PFSK-1 (cell line): ENCODE measurements around the gene ELMOD3.

Experiments used
- FOXP2 ChIP-seq: optimal IDR thresholded peaks from 2 replicates; pipeline ENCODE3; 2011; ENCODE audit warnings: borderline replicate concordance, control low read depth, inconsistent platforms; ENCODE audit not compliant: insufficient read depth; ENCODE audit errors: extremely low read length, extremely low read depth
- POLR2AphosphoS5 ChIP-seq: IDR thresholded peaks from 2 replicates; pipeline ENCODE4 v1.6.1; 2012; ENCODE audit warnings: low read depth, mild to moderate bottlenecking, control low read depth, low read length, moderate library complexity
- SIN3A ChIP-seq: IDR thresholded peaks from 2 replicates; pipeline ENCODE4 v1.6.1; 2012; ENCODE audit warnings: mild to moderate bottlenecking, low read length, moderate library complexity, borderline replicate concordance; ENCODE audit not compliant: insufficient read depth
- TAF1 ChIP-seq: IDR thresholded peaks from 2 replicates; pipeline ENCODE4 v1.6.1; 2012; ENCODE audit warnings: low read length, control low read depth, borderline replicate concordance; ENCODE audit not compliant: insufficient read depth
- TF ChIP-seq, protein P1 (sequence below), 2 experiments: IDR thresholded peaks; 2 replicates each; pipeline versions ENCODE4 v1.6.1 to v1.8.0; 2011 to 2012; ENCODE audit warnings: low read depth in 2 of 2, low read length in 2 of 2, control low read depth in 1 of 2, inconsistent platforms in 1 of 2, mild to moderate bottlenecking in 1 of 2, moderate library complexity in 1 of 2; ENCODE audit not compliant: insufficient read depth in 1 of 2

The ELMOD3 gene

DNA sequence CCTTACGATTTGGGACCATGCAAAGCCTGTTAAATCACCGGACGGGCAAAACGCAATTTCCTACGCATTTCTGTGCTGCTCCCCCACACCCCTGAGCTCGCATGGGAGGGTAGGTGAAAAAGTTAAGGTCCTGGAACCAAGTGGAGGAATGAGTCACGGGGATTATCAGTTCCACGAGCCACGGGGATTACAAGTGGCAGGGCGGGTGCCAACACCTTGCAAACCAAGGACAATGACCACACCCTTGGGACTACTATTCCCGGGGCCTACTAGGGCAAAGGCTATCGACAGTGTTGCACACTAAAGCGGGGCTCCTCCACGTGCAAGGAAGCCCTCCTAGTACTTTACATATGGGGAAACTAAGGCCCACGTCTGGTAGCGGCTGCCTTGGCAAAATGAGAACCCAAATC lies 688 bp upstream of the ELMOD3 start:
- TF ChIP-seq SIN3A = 0 out of 2 replicates have a peak, but pooled peaks have one; percentile 16
- no peak for TF ChIP-seq FOXP2

DNA sequence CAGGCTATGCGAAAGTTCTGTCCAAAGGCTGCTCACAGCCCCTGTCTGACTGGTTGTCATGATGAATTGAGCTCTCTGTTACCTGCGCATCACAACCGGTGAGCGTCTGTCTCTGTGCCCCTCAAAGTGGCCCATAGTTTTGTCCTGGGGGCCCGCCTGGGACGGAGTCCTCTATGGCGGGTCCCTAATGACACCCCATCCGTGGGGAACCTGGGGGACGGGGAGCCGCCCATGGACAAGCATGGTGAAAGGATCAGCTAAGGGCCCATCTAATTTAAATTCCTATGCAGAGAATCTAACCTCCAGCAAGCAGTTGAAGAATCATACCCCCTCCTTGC lies 473 bp downstream of the ELMOD3 start:
- TF ChIP-seq, protein P1, sequence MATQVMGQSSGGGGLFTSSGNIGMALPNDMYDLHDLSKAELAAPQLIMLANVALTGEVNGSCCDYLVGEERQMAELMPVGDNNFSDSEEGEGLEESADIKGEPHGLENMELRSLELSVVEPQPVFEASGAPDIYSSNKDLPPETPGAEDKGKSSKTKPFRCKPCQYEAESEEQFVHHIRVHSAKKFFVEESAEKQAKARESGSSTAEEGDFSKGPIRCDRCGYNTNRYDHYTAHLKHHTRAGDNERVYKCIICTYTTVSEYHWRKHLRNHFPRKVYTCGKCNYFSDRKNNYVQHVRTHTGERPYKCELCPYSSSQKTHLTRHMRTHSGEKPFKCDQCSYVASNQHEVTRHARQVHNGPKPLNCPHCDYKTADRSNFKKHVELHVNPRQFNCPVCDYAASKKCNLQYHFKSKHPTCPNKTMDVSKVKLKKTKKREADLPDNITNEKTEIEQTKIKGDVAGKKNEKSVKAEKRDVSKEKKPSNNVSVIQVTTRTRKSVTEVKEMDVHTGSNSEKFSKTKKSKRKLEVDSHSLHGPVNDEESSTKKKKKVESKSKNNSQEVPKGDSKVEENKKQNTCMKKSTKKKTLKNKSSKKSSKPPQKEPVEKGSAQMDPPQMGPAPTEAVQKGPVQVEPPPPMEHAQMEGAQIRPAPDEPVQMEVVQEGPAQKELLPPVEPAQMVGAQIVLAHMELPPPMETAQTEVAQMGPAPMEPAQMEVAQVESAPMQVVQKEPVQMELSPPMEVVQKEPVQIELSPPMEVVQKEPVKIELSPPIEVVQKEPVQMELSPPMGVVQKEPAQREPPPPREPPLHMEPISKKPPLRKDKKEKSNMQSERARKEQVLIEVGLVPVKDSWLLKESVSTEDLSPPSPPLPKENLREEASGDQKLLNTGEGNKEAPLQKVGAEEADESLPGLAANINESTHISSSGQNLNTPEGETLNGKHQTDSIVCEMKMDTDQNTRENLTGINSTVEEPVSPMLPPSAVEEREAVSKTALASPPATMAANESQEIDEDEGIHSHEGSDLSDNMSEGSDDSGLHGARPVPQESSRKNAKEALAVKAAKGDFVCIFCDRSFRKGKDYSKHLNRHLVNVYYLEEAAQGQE (IDR thresholded peaks at IDR 0.05; ENCODE audit: insufficient read depth in 1 of 2, low read depth in 2 of 2, low read length in 2 of 2) = no peak
- TF ChIP-seq FOXP2 (no peak), TAF1 (no peak), SIN3A (no peak), POLR2AphosphoS5 (no peak)

DNA sequence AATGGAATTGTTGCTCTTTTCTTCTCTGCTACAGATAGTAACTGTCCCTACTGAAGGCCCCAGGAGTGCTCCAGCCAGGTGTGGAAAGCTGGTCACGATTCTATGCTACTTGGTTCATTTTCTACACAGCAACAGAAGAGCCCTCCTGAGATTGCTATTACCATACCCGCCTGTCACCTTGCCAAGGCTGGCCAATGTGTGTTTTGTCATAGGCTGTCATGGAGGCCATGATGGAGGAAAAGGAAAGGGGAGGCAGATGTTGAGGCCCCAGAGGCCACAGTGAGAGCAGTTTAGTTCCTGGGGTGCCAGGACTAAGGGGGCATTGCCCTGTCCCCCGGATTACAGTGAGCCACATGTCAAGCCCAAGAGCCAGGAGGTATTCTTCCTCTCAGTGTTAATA lies 952 bp downstream of the ELMOD3 start:
- TF ChIP-seq SIN3A = no peak
- no peak for TF ChIP-seq POLR2AphosphoS5
- TF ChIP-seq, protein P1 (IDR thresholded peaks at IDR 0.05; ENCODE audit: insufficient read depth in 1 of 2, low read depth in 2 of 2, low read length in 2 of 2) = no peak
- no peak for TF ChIP-seq FOXP2
- no peak for TF ChIP-seq TAF1

DNA sequence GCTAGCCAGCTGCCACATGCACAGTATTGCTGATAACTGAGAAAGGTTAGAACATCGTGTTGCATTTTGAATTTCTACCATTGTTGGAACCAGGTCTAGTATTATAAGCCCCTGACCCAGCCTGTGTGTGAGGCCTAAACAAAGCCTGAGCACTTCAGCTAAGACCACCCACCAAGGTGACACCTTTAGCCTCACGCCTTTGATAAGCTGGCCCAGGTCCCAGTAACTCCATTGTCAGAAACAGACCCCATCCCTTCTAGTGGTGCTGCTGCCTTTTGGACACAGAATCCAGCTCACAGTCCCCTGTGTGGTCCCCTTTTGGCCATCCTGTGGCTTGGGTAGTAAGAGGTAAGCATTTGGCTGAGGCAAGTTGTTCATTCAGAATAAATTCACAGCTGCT lies 1.6 kb downstream of the ELMOD3 start:
- TF ChIP-seq POLR2AphosphoS5 (no peak), SIN3A (no peak), FOXP2 (no peak), TAF1 (no peak)
- TF ChIP-seq, protein P1 (IDR thresholded peaks at IDR 0.05; ENCODE audit: insufficient read depth in 1 of 2, low read depth in 2 of 2, low read length in 2 of 2) = no peak

DNA sequence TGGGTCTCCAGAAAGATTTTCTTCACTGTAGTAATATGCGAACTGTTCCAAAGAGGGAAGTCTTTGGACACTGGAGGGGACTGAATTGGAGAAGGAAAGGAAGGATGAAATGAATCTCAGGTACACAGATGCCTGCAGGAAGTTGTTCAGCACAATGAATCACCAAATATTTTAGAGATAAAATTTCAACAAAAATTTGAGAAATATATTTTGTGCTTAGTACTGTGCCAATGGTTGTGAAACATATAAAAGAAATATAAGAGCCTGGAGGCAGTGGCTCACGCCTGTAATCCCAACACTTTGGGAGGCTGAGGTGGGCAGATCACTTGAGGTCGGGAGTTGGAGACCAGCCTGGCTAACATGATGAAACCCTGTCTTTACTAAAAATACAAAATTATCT lies 3.2 kb downstream of the ELMOD3 start:
- TF ChIP-seq TAF1 = no peak

DNA sequence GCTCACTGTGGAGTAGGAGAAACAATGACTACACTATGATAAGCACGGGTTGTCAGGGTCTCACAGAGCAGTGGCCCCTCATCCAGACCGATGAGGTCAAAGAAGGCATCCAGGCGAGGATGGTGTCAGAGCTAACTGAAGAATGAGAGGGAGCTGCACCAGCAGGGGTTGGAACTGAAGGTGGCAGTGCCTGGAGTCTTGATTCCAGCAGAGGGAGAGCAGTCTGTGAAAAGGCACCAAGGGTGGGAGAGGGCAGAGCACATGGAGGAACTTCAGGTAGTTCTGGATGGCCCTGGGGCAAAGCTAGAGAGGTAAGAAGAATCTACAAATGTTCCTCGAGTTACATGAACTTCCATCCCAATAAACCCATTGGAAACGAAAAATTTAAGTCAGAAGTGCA lies 12.6 kb downstream of the ELMOD3 start:
- TF ChIP-seq, protein P1 (IDR thresholded peaks at IDR 0.05; ENCODE audit: insufficient read depth in 1 of 2, low read depth in 2 of 2, low read length in 2 of 2) = no peak
- TF ChIP-seq FOXP2 = no peak
- TF ChIP-seq POLR2AphosphoS5 = no peak
- TF ChIP-seq SIN3A = no peak
- no peak for TF ChIP-seq TAF1
